Measurements from ENCODE around the gene RRBP1.
A peak's percentile ranks its signal among the peaks of the same experiment; 100 is the strongest.

The RRBP1 gene

GRCh38 chr20:17651760-17652388 lies 30.2 kb downstream of the RRBP1 start:
- no peaks in the 10 kb centered on the region for H3K27me3 ChIP-seq (ENCODE audit: insufficient read depth, low read length, poor library complexity, severe bottlenecking)
- H3K9me3 ChIP-seq (ENCODE audit: insufficient read depth, low read depth, low read length), result no peaks in the 10 kb centered on the region
- no peak overlapping the region for H3K4me3 ChIP-seq (ENCODE audit: low read length, poor library complexity, severe bottlenecking)
- H3K36me3 ChIP-seq (ENCODE audit: insufficient read depth, low read length), result peaks cover 14% of the 10 kb centered on the region; the same call in 1 of the 2 replicates
- H3K9ac ChIP-seq (ENCODE audit: low read depth, low read length, poor library complexity, severe bottlenecking), result no peak overlapping the region
- TF ChIP-seq CTCF (conservative IDR thresholded peaks at IDR 0.05; ENCODE audit: low read length), result 0 out of 2 replicates have a peak, but pooled peaks have one; percentile 18
- TF ChIP-seq EZH2phosphoT487 (IDR thresholded peaks at IDR 0.05; ENCODE audit: borderline replicate concordance), result no peak
- H3K9me2 ChIP-seq (replicated peaks; ENCODE audit: low read depth, low read length), result no peaks in the 10 kb centered on the region
- peaks cover 21% of the 10 kb centered on the region; the same call in 1 of the 2 replicates for H3K79me2 ChIP-seq (ENCODE audit: insufficient read depth, low read length)
- peaks cover 30% of the 10 kb centered on the region for H3K4me1 ChIP-seq (ENCODE audit: insufficient read depth, low read length, poor library complexity, severe bottlenecking)
- H3K4me2 ChIP-seq (ENCODE audit: low read depth, low read length, poor library complexity, severe bottlenecking), result no peak overlapping the region
- H2AFZ ChIP-seq (ENCODE audit: low read length), result no peak overlapping the region
- H3F3A ChIP-seq (ENCODE audit: low read depth), result no peaks in the 10 kb centered on the region
- no peaks in the 10 kb centered on the region for H4K20me1 ChIP-seq (ENCODE audit: insufficient read depth, low read length, poor library complexity, severe bottlenecking)

- H3K4me2 ChIP-seq (ENCODE audit: low read depth, low read length, poor library complexity, severe bottlenecking), result no peak overlapping the region
These were observed 30.8 kb downstream of the RRBP1 start for GRCh38 chr20:17651129-17651759.

More at GRCh38 chr20:17651129-17651759, 30.8 kb downstream of the RRBP1 start:
- peaks cover 32% of the 10 kb centered on the region for H3K4me1 ChIP-seq (ENCODE audit: insufficient read depth, low read length, poor library complexity, severe bottlenecking)
- H3K9ac ChIP-seq (ENCODE audit: low read depth, low read length, poor library complexity, severe bottlenecking), result no peak overlapping the region
- no peak overlapping the region for H3K4me3 ChIP-seq (ENCODE audit: low read length, poor library complexity, severe bottlenecking)
- H3K27me3 ChIP-seq (ENCODE audit: insufficient read depth, low read length, poor library complexity, severe bottlenecking), result no peaks in the 10 kb centered on the region
- H3F3A ChIP-seq (ENCODE audit: low read depth), result no peaks in the 10 kb centered on the region
- no peaks in the 10 kb centered on the region for H3K9me2 ChIP-seq (replicated peaks; ENCODE audit: low read depth, low read length)
- H3K9me3 ChIP-seq (ENCODE audit: insufficient read depth, low read depth, low read length), result no peaks in the 10 kb centered on the region
- H3K36me3 ChIP-seq (ENCODE audit: insufficient read depth, low read length), result peaks cover 10% of the 10 kb centered on the region; the same call in 1 of the 2 replicates
- no peaks in the 10 kb centered on the region for H4K20me1 ChIP-seq (ENCODE audit: insufficient read depth, low read length, poor library complexity, severe bottlenecking)
- peaks cover 26% of the 10 kb centered on the region; the same call in 1 of the 2 replicates for H3K79me2 ChIP-seq (ENCODE audit: insufficient read depth, low read length)
- no peak overlapping the region for H2AFZ ChIP-seq (ENCODE audit: low read length)
- no peak for TF ChIP-seq CTCF (conservative IDR thresholded peaks at IDR 0.05; ENCODE audit: low read length)
- TF ChIP-seq EZH2phosphoT487 (IDR thresholded peaks at IDR 0.05; ENCODE audit: borderline replicate concordance), result no peak
